COR-L47 (cell line): ENCODE measurements around the gene FAM167B.
A peak's percentile ranks its signal among the peaks of the same experiment; 100 is the strongest.
"Not testable (repeated sequence)": the region's sequence is repeated elsewhere in the genome, so short reads cannot be mapped to it uniquely, and the experiment has no call there.

Source experiments
- DNase-seq: peaks from one replicate; lab custom pipeline; 2025; lab: John Stamatoyannopoulos, UW

The FAM167B gene

GRCh38 chr1:32263236-32263593 is 16.2 kb downstream of the FAM167B start:
- DNase-seq = not testable (repeated sequence)

DNA sequence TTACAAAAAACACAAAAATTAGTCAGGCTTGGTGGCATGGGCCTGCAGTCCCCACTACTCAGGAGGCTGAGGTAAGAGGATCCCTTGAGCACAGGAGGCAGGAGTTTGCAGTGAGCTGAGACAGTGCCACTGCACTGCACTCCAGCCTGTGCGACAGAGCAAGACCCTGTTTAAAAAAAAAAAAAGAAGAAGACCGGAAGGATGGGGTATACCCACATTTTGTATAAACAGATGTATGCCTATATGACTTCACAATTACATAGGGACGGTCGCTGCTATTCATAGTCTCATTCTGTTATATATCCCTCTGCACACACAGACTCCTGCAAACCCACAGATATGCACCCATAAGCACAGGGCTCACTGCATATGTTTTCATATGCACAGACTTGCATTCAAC is 16.7 kb downstream of the FAM167B start:
- no peak for DNase-seq

DNA sequence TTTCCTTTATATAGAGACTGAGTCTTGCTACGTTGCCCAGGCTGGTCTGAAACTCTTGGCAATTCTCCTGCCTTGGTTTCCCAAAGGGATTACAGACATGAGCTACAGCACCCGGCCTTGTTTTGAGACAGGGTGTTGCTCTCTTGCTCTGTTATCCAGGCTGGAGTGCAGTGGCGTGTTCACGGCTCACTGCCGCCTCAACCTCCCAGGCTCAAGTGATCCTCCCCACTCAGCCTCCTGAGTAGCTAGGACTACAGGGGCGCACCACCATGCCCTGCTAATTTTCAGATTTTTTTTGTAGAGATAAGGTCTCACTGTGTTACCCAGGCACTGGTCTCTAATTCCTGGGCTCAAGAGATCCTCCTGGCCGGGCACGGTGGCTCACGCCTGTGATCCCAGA is 18.8 kb downstream of the FAM167B start:
- no peak for DNase-seq

- DNase-seq = no peak
These were observed 20.0 kb downstream of the FAM167B start for GRCh38 chr1:32266921-32267591.

GRCh38 chr1:32269744-32270143 is 22.7 kb downstream of the FAM167B start:
- DNase-seq = no peak

DNA sequence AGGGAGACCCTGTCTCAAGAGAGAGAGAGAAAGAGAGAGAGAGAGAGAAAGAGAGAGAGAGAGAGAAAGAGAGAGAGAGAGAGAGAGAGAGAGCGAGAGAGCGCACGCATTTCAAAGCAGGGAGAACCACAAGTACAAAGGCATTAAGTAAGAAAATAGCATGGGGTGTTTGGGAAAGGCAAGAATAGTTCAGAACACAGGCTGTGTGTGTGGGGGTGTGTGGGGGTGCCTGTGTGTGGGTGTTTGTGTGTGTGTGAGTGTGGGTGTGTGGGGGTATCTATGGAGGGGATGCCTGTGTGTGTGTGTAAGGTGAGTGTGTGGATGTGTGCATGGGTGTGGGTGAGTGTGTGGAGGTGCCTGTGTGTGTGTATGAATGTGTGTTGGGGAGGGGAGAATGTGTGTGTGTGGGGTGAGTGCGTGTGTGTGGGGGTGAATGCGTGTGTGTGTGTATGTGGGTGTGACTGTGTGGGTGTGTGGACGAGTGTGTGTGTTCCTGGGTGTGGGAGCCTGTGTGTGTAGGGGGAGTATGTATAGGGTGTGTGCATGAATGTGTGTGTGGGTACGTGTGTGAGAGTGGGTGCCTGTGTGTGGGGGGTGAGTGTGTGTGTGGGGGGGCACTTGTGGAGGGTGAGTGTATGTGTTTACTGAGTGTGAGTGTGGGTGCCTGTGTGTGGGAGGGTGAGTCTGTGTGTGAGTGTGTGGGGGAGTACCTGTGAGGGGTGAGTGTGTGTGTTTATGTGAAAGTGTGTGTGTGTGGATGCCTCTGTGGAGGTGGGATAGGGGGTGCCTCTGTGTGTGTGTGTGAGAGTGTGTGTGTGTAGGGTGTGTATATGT is 25.8 kb downstream of the FAM167B start:
- DNase-seq = no peak

GRCh38 chr1:32273391-32274208 is 26.6 kb downstream of the FAM167B start:
- peak; percentile 90 for DNase-seq

DNA sequence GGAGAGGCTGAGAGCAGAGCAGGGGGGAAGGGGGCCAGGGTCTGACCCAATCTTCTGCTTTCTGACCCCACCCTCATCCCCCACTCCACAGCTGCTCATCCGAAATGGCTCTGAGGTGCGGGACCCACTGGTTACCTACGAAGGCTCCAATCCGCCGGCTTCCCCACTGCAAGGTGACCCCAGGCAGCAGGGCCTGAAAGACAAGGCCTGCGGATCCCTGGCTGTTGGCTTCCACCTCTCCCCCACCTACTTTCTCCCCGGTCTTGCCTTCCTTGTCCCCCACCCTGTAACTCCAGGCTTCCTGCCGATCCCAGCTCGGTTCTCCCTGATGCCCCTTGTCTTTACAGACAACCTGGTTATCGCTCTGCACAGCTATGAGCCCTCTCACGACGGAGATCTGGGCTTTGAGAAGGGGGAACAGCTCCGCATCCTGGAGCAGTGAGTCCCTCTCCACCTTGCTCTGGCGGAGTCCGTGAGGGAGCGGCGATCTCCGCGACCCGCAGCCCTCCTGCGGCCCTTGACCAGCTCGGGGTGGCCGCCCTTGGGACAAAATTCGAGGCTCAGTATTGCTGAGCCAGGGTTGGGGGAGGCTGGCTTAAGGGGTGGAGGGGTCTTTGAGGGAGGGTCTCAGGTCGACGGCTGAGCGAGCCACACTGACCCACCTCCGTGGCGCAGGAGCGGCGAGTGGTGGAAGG is 27.8 kb downstream of the FAM167B start:
- DNase-seq = no peak

GRCh38 chr1:32275424-32275823 is 28.4 kb downstream of the FAM167B start:
- DNase-seq = no peak

- DNase-seq = no peak
These were observed 29.2 kb downstream of the FAM167B start for GRCh38 chr1:32276032-32276782.

- not testable (repeated sequence) for DNase-seq
These were observed 37.8 kb downstream of the FAM167B start for GRCh38 chr1:32284777-32285176.

DNA sequence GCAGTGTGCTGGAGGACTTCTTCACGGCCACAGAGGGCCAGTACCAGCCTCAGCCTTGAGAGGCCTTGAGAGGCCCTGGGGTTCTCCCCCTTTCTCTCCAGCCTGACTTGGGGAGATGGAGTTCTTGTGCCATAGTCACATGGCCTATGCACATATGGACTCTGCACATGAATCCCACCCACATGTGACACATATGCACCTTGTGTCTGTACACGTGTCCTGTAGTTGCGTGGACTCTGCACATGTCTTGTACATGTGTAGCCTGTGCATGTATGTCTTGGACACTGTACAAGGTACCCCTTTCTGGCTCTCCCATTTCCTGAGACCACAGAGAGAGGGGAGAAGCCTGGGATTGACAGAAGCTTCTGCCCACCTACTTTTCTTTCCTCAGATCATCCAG is 38.6 kb downstream of the FAM167B start:
- no peak for DNase-seq

DNA sequence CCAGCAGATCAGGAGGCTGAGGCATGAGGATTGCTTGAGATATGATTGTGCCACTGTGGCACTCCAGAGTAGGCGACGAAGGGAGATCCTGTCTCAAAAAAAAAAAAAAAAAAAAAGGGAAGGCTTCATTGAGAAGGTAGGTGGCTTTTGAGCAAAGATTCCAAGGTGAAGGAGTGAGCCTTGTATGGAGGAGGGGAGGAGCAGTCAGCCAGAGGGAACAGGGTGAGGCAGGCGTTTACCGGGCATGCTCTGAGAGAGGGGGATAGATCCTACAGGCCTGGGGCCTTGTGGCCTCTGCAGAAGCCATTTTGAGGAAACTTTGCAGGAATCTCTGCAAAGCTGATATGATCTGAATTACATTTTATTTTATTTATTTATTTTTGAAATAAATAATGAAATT is 39.7 kb downstream of the FAM167B start:
- DNase-seq = no peak

DNA sequence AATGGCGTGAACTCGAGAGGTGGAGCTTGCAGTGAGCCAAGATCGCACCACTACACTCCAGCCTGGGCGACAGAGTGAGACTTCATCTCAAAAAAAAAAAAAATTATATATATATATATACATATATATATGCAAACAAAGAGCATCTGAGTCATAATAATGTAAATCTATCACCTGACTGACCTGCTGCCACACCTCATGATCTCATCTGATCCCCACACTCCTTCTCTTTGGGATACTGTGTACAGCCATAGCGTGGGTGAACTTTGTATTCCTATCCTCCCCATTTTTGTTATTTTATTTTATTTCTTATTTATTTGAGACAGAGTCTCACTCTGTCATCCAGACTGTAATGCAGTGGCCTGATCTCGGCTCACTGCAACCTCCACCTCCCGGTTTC is 42.2 kb downstream of the FAM167B start:
- DNase-seq = no peak

GRCh38 chr1:32291145-32291707 is 44.2 kb downstream of the FAM167B start:
- DNase-seq = no peak

DNA sequence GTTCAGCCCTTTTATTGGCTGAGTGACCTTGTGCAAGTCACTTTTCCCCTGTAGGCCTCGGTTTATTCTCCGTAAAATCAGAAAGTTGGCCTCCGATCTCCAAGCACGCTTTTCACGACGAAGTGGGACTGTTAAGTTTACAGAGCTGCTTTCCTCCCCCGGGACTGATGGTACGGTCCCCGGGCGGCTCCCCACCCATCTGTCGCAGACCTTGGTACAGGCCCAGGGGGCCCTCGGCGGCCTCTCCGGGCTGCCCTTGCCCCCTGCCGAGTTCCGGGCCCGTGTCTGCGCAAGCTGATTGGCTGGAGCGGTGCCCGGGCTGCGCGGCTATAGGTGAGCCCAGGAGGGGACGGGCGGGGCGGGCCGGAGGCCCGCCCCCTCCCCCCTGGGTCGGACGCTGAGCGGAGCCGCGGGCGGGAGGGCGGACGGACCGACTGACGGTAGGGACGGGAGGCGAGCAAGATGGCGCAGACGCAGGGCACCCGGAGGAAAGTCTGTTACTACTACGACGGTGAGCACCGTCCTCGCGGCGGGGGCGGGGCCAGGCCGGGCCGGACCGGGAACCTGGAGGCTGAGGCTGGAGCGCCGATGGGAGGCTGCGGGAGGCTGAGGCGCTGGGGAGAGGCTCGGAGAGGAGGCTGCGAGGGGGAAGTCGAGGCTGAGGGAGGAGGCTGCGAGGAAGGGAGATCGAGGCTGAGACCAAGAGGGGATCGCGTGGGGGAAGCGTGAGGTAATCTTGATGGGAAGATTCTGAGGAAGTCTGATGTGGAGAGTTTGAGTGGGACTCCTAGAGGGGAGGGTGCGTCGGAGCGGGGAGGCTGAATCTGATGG is 44.9 kb downstream of the FAM167B start, which contains the start of gene HDAC1:
Gene HDAC1, plus strand, starts transcription at position 376 of the 831 bp plus-strand sequence. Its CDS starts 87 bp downstream, at position 463.
- DNase-seq = peak; percentile 92

DNA sequence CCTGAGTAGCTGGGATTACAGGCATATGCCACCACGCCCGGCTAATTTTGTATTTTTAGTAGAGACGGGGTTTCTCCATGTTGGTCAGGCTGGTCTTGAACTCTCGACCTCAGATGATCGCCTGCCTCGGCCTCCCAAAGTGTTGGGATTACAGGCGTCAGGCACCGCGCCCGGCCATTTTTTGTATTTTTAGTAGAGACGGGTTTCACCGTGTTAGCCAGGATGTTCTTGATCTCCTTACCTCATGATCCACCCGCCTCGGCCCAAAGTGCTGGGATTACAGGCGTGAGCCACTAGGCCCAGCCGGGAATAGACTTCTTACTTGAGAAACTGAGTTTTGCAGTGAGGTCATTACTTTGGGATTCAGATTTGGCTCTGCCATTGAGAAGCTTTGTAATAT is 51.2 kb downstream of the FAM167B start:
- DNase-seq = not testable (repeated sequence)
